GM19238 (cell line): Measurements from ENCODE around the gene KRTAP20-2.

ENCODE experiments used
- DNase-seq: peaks from one replicate; pipeline ENCODE4 v3.0.0; 2011; ENCODE audit warnings: low spot score; ENCODE audit not compliant: insufficient read length

Gene KRTAP20-2

DNA sequence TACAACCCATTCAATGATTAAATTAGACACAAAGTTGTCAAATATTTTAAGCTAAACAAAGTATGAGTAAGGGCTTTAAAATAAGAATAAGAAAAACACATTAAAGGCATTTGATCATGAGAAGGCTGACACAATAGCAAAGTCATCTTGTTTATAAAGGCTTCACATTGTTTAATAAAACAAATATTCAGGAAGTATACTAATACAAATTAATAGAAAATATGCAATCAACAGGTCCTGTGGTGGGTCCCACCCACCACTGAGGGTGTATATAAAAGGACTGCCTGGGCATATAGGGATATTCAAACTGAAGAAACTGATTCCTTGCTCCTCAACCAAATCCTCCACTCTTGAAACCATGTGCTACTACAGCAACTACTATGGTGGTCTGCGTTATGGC lies at the start of gene KRTAP20-2:
Gene KRTAP20-2, plus strand, starts transcription at position 301 of the 400 bp plus-strand sequence. Its CDS starts 58 bp downstream, at position 359.
- no peak for DNase-seq

DNA sequence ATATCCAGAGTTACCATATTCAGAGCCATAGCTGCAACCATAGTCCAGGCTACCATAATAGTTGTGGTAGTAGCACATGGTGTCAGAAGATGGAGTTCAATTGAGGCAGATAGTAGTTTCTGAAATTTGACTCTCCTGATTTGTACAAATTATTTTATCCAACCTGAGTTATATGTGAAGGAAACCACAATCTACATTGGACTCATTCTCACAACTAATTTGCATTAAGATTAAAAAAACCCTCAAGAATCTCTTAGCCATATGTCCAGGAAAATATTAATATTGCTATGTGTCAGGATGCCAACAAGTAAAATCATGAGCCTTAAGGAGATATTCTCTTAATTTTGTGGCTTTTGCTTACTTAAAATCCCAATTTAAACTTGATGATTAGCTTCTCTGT lies 44.7 kb upstream of the KRTAP20-2 start, which contains the start of gene KRTAP22-2:
Gene KRTAP22-2, minus strand, starts transcription at position 101 of the 400 bp plus-strand sequence.
- DNase-seq = no peak

DNA sequence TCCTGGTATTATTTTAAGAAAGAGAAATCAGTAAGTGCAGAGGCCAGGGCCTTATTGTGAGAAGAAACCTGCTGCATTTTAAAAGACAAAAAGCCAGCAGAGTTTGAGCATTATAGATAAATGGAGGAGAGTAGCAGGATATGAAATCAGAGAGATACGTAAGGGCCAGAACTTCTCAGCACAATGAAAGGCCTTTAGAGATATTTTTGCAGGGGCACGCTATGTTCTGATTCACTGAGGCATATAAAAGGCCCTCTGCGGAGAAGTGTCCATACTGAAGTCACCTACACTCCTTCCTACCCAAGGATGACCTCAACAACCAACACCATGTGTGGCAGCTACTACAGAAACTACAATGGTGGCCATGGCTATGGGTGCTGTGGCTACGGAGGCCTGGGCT lies 42.9 kb upstream of the KRTAP20-2 start, which contains the start of gene KRTAP6-3:
Gene KRTAP6-3, plus strand, starts transcription at position 301 of the 400 bp plus-strand sequence. Its CDS starts 6 bp downstream, at position 307.
- DNase-seq = no peak

DNA sequence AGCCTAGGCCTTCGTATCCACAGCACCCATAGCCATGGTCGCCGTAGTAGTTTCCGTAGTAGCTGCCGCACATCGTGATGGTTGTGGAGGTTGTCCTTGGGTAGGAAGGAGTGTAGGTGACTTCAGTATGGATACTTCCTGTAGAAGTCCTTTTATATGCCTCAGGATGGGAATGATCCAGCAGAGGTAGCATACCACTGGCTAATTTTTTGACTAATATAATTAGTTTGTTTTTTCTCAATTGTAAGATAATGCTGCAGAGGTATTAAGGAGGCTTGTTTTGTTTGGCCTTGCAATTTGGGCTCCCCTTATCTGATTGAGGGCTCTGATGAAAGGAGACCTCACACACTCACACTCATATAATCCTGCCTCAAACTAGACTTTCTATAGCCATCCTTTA lies 36.2 kb upstream of the KRTAP20-2 start, which contains the start of gene KRTAP6-2:
Gene KRTAP6-2, minus strand, starts transcription at position 101 of the 400 bp plus-strand sequence. Its CDS starts 28 bp downstream, at position 73.
- DNase-seq = no peak

DNA sequence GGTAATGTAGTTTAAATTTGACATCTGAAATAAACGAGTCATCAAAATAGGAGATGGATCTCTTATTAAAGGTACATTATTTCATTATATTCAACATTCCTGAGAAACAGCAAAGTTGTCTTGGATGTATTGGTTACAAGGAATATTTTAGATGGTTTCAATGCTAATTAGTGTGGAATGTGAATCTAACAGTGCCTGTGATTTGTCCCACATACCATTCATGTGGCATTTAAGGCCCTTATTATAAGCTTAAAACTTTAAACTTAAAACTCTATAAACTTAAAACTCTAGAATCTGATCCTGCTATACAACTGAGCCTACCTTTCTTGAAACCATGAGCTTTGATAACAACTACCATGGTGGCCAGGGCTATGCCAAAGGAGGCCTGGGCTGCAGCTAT lies 34.2 kb upstream of the KRTAP20-2 start, which contains the start of gene KRTAP22-1:
Gene KRTAP22-1, plus strand, starts transcription at position 301 of the 400 bp plus-strand sequence.
- no peak for DNase-seq

DNA sequence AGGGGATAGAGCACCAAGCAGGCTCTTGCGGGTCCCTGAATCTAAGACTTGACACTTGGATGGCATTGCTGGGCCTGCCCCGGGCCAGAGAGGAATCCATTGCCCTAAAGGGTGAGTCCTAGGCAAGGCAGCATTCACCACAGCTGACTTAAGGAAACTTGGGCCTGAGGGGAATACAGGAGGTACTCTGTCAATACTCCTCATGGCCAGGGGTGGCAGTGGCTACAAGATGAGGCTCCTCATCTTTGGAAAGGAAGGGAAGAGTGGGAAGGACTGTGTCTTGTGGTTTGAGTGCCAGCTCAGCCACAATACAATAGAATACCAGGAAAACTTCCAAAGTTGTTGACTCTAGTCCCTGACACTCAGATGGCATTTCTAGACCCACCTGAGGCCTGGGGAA lies 29.0 kb upstream of the KRTAP20-2 start:
- no peak for DNase-seq

DNA sequence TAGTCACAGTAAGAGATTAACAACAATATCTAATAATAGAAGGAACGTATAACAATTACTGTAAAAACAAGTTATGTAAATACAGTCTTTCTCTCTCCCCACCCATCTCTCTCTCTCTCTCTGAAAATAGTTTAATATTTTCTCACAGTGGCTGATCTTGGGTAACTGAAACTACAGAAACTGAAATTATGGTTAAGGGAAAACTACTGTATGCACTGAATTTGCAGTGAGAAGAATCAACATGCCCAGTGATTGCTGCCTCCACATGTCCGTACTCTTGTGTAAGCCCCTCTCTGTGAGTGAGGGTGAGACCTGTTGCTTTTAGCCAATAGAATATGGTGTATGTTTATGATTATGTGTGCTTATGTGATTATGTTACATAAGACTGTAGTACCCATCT lies 22.9 kb upstream of the KRTAP20-2 start:
- DNase-seq = no peak

DNA sequence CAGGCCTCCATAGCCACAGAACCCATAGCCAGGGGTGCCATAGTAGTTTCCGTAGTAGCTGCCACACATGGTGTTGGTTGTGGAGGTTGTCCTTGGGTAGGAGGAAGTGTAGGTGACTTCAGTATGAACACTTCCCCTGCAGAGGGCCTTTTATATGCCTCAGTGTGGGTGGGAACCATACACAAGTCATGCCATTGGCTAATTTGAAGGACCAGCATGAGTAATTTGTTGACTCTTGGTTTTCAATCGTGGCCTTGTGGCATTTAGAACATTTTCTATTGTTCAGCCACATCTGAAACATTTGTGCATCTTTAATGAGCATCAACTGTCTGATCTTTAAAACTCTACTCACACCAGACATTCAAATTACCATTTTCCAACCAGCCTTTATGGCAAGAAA lies 21.2 kb upstream of the KRTAP20-2 start, which contains the start of gene KRTAP6-1:
Gene KRTAP6-1, minus strand, starts transcription at position 95 of the 400 bp plus-strand sequence. Its CDS starts 26 bp downstream, at position 69.
- DNase-seq = no peak

DNA sequence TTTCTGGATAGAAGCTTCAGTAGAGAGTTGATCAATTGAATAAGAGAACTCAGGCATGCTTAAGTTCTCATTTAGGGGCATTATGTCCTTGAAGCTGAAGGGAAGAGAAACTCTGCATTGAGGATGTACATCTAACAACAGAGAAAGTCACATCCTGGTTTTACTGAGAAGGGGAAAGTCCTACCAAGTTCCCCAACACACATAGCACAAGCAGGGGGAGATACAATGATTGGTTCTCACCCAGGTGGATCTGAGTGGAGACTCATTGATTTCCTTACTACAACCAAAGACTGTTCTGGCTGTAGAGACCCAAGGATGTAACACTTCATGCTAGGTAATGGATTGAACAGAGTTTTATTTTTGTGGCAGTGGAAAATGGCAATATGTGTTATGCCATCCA lies 19.8 kb upstream of the KRTAP20-2 start:
- DNase-seq = no peak

DNA sequence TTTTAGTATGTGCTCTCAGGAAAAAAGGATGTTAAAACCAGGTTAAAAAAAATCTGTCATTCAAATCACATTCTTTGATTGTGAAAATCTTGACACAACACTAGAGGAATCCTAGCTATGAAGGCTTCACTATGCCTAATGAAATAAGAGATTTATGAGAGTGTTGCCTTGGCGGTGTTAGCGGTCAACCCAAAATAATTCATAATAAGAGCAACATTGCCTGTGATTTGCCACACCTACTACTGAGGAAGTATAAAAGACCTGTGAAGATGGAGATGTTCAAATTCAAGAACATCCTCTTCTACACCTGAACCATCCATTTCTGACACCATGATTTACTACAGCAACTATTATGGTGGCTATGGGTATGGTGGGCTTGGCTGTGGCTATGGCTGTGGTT lies 18.9 kb upstream of the KRTAP20-2 start, which contains the start of gene KRTAP20-1:
Gene KRTAP20-1, plus strand, starts transcription at position 301 of the 400 bp plus-strand sequence. Its CDS starts 30 bp downstream, at position 331.
- no peak for DNase-seq

DNA sequence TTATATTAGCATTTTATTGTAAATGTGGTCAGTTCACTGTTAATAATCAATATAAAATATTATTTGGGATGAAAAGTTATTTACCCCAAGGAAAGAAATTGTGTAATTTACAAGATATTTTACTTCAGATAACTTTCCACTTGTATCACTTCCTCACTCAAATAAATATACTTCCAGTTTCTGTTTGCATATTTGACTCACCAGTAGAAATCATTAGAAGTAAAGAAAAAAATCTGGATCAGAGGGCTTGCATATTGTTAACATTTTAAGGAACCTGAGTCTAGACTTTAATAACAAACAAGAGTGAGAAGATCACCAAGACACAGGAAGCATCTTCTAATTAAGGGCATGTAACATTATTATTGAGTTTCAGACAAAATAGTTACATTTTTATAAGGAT lies 14.9 kb upstream of the KRTAP20-2 start:
- no peak for DNase-seq

DNA sequence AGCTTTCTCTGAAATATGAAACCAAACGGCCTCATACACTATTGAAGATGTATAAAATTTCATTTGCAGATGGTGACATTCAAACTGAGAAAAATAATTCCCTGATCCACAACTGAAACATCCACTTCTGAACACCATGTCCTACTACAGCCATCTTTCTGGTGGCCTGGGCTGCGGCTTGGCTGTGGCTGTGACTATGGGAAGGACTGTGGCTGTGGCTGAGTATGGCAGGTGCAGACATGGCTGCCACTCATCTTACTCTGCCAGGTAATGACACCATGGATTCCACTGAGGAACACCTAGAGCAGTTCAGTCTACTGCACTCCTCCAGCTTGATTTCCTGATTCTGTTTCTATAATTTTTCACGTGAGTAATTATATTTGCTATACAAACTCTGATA lies 14.5 kb upstream of the KRTAP20-2 start, which contains the start of gene KRTAP20-4:
Gene KRTAP20-4, plus strand, starts transcription at position 106 of the 400 bp plus-strand sequence.
- no peak for DNase-seq

DNA sequence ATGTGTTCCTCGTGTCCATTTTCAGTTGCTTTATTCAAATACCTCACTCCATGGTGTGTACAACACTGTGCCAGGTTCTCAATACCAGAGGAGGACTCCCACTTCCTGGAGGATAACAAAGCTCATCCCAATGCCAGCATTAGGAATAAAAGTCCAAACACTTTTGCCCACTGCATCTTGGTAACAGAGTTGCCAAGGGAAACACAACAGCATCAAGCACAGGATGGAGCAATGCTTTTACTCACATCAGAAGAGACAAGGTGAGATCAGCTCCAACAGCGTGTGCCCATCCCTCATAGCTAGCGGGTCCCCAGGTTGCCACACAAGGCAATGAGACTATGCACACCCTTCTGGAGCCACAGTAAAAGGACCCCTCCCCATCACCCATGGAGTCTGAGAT lies 11.6 kb upstream of the KRTAP20-2 start:
- no peak for DNase-seq

DNA sequence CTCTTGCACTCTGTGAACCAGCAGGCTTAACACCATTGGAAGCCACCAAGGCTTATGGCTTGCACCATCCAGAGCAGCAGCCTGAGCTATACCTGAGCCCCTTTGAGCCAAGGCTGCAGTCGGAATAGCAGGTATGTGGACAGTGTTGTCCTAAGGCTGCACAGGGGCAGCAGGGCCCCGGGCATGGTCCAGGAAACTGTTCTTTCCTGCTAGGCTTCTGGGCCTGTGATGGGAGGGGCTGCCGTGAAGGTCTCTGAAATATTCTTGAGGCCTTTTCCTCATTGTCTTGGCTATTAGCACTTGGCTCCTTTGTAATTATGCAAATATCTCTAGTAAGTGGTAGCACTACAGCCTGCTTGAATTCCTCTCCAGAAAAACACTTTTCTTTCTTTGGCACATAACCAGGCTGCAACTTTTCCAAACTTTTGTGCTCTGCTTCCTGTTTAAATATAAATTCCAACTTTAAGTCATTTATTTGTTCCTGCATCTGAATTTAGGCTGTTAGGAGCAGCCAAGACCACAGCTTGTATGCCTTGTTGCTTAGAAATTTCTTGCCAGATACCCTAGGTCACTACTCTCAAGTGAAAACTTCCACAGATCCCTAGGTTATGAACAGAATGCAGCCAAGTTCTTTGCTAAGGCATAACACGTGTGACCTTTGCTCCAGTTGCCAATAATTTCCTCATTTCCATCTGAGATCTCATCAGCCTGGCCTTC lies 9.4 kb upstream of the KRTAP20-2 start:
- DNase-seq = no peak

DNA sequence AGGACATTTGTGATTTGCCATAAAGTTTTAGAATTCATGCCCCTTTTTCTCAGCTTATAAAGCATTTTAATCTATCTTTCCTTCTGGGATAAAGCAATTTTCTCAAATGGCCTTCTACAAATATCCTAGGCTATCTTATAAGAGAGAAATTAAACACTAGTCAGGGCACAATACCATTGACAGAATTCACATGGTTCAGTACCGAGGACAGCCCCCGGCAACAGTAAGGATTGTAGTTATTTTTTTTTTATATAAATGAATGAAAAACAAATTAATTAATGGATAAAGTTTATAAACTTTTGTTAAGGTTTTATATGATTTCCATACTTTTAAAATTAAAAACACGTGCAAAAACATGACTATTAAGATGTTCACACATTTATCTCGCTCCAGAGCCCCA lies 6.9 kb upstream of the KRTAP20-2 start:
- DNase-seq = no peak

DNA sequence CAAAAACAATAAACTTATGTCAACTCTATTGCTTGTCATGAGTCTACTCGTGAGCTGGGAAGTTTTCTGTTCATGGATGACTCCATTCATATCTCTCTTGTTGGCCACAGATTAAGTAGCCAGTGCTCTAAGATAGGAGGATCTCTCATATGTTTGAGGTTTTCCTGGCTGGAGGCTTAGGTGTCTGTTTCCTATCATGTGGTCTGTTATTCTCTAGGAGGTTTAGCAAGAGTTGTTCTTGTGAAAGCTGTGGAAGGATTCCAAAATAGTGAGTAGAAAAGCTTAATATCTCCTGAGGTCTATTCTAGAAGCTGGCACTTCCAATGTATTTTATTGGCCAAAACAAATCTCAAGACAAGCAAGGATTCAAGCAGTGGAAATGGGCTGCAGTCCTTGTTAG lies 5.8 kb upstream of the KRTAP20-2 start:
- DNase-seq = no peak

DNA sequence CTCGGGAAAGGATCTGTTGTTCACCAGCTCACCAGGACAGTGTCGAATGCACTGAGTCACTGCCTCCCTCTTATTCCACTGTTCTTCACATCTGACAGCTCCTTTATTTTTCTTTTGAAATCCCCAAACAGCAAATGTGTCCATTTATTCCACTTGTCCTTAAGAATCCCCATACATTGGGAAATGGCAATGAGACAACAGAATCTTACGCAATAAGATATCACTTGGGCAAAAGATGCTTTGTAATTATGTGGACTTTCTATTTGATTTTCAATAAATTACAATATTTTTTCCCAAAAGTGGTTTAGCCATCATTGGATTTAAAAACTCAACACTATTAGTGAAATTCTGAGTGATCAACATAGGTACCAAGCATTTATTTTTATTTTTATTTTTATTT lies 3.7 kb downstream of the KRTAP20-2 start:
- DNase-seq = no peak

DNA sequence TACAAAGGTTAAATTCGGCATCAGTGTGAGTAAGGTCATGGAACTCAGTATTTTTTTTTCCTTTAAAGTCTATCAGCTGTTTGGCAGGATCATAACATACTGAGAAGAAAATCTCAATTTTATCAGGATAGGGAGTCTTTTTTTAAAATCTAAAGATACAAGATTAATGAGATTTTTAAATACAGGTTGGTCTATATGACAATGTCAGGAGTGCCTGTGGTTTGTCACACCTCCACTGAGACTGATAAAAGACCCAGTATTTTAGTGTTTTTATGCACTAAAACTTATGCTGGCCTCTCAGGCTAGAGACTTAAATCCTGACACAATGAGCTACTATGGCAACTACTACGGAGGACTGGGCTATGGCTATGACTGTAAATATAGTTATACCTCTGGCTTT lies 7.6 kb downstream of the KRTAP20-2 start, which contains the start of gene KRTAP20-3:
Gene KRTAP20-3, plus strand, starts transcription at position 301 of the 400 bp plus-strand sequence.
- no peak for DNase-seq

DNA sequence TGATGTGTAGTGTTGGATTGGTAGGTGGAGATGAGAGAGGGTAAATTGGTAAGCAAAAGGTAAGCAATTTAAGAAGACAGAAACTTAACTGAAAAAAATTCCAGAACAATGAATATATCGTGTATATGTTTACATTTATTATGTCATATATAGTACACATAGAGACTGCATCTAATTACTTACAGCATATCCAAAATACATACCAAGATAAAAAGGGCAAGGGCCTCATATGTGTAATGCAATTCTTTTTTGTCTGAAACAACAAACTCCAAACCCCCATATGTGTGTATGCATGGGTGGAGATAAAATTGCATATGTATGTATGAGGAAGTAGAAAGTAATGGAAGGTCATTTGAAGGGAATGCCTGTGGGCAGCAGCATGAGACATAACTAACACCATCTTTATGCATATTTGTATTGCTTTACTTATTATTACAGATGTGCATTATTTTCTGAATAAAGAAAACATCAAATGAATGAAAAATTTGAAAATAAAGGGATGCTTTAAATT lies 12.0 kb downstream of the KRTAP20-2 start:
- no peak for DNase-seq

DNA sequence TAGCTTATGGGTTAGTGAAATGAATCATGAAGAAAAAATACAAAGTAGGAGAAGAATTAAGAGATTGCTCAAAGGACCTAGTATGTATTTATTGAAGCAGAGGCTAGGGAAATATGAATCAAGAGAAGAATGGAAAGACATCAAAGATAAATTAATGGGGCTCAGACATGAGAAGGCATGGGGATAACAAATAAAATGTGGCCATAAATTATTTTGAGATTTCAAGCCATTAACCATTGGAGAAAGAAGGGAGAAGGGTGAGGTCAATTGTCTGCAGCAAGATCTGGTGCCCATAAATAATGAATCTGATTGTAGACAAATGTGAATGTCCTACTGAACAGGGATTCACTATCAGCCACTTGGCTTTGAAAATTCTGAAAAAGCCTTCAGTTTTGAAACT lies 17.9 kb downstream of the KRTAP20-2 start:
- no peak for DNase-seq

DNA sequence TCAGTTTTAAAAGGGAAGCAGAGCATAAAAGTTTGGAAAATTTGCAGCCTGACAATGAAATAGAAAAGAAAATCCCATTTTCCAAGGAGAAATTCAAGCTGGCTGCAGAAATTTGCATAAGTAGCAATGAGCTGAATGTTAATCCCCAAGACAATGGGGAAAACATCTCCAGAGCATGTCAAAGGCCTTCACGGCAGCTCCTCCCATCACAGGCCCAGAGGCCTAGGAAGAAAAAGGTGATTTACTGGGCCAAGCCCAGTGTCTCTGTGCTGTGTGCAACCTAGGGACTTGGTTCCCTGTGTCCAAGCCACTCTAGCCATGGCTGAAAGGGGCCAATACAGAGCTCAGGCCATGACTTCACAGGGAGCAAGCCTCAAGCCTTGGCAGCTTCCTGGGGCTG lies 33.8 kb downstream of the KRTAP20-2 start:
- DNase-seq = no peak

DNA sequence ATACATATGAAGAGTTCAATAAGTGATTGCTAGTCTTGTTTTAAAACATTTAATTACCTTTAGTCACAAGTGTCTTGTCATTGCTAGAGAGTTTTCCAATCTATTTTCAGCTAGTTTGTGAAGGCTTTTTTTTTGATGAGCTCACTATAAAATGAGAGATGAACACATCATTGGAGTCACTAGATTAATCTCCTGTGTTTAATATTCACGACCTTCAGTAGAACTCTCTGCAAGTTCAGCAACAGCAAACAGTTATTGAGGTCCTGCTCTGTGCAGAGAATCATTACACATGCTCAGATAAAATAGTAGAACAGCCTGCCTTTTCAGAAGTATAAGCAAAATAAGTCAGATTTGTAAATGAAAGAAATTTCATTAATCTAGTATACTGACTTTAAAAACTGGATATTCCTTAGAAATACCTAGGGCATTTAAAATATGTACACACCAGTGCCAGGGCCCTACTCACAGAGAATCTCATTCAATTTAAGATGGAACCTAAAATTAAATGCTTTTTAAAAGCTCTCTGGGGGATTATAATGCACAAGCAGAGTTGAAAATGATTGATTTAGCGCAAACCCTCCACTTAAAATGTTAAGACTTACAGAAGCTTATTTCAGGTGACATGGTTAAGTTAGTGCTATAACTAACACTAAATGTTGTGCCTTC lies 38.1 kb downstream of the KRTAP20-2 start:
- no peak for DNase-seq
